WI38 (cell line): Measurements from ENCODE around the gene MGAM2.

Experiments used
- H3K4me3 ChIP-seq: 2 replicates; pipeline ENCODE4 v1.5.1; 2011; ENCODE audit warnings: low read depth, mild to moderate bottlenecking, control low read depth, low read length
- CTCF ChIP-seq: IDR thresholded peaks from 2 replicates; pipeline ENCODE4 v1.5.1; 2012; ENCODE audit warnings: low read depth, mild to moderate bottlenecking, control low read depth, low read length

Gene MGAM2

GRCh38 chr7:142123184-142123583, 11.7 kb downstream of the MGAM2 start:
- no peak for TF ChIP-seq CTCF
- H3K4me3 ChIP-seq = no peak overlapping the region

- H3K4me3 ChIP-seq = no peak overlapping the region
- TF ChIP-seq CTCF = no peak
Observed at GRCh38 chr7:142125256-142125955, 13.9 kb downstream of the MGAM2 start.

GRCh38 chr7:142130267-142130666, 18.7 kb downstream of the MGAM2 start:
- H3K4me3 ChIP-seq = no peak overlapping the region
- TF ChIP-seq CTCF = no peak

GRCh38 chr7:142131439-142132185, 20.1 kb downstream of the MGAM2 start:
- no peak for TF ChIP-seq CTCF
- H3K4me3 ChIP-seq = no peak overlapping the region

GRCh38 chr7:142133731-142134148, 22.2 kb downstream of the MGAM2 start:
- no peak overlapping the region for H3K4me3 ChIP-seq
- no peak for TF ChIP-seq CTCF

GRCh38 chr7:142134909-142135308, 23.4 kb downstream of the MGAM2 start:
- no peak overlapping the region for H3K4me3 ChIP-seq
- no peak for TF ChIP-seq CTCF

GRCh38 chr7:142138996-142139395, 27.5 kb downstream of the MGAM2 start:
- no peak for TF ChIP-seq CTCF
- no peak overlapping the region for H3K4me3 ChIP-seq
